Immature natural killer cell (primary cell): ENCODE results near the gene VSTM4. TPM values are rescaled to one million over a fixed set of nuclear protein-coding genes. Genes with fewer than 3 reads are reported as not detected.

Experiments
- DNase-seq, 3 donors: peaks; one replicate each; pipeline ENCODE4 v3.0.0; 2022; ENCODE audit warnings: mixed read lengths in 1 of 3
- H3K27ac Mint-ChIP-seq, 6 donors: one replicate each; pipeline ENCODE4 v1.8.0; 2020; ENCODE audit warnings: mixed read lengths in 6 of 6, mild to moderate bottlenecking in 5 of 6, inconsistent platforms in 4 of 6, moderate library complexity in 3 of 6
- H3K27me3 Mint-ChIP-seq, 3 donors: one replicate each; pipeline ENCODE4 v1.8.0; 2020 to 2021; ENCODE audit warnings: low read depth in 3 of 3, mild to moderate bottlenecking in 3 of 3, mixed read lengths in 3 of 3, moderate library complexity in 3 of 3, inconsistent platforms in 1 of 3
- H3K36me3 Mint-ChIP-seq, 3 donors: one replicate each; pipeline ENCODE4 v1.8.0; 2020; ENCODE audit warnings: mixed read lengths in 3 of 3, inconsistent platforms in 2 of 3, mild to moderate bottlenecking in 2 of 3
- H3K4me1 Mint-ChIP-seq, 2 donors: one replicate each; pipeline ENCODE4 v1.8.0; 2020; ENCODE audit warnings: inconsistent platforms in 2 of 2, mild to moderate bottlenecking in 2 of 2, mixed read lengths in 2 of 2, moderate library complexity in 1 of 2
- H3K4me3 Mint-ChIP-seq, 5 donors: one replicate each; pipeline ENCODE4 v1.8.0; 2020; ENCODE audit warnings: mild to moderate bottlenecking in 5 of 5, mixed read lengths in 5 of 5, inconsistent platforms in 3 of 5, moderate library complexity in 3 of 5
- H3K9me3 Mint-ChIP-seq, 6 donors: one replicate each; pipeline ENCODE4 v1.8.0; 2020; ENCODE audit warnings: mild to moderate bottlenecking in 6 of 6, mixed read lengths in 6 of 6, inconsistent platforms in 4 of 6, moderate library complexity in 3 of 6
- polyA plus RNA-seq, 3 donors: library from polyadenylated mRNA; unstranded; fragments of 300-500 nt; fragmentation: Illumina TruSeq; gene quantifications; one replicate each; pipeline ENCODE4 v1.2.3, GENCODE V29; 2021

The VSTM4 gene
- polyA plus RNA-seq, 3 donors from 2014 or later, result 0.03 to 0.12 TPM; not detected in 1

GRCh38 chr10:49153971-49154370 is 38.6 kb upstream of the VSTM4 start:
- Mint-ChIP-seq H3K27ac (no peak overlapping the region), H3K4me3 (no peak overlapping the region), H3K27me3 (peaks cover 0 to 4% (median 2%) of the 10 kb centered on the region in 3 donors), H3K36me3 (peaks cover 13 to 25% (median 20%) of the 10 kb centered on the region in 3 donors), H3K4me1 (peaks cover 42 to 44% of the 10 kb centered on the region in 2 donors), H3K9me3 (peaks cover 0 to 2% (median 0%) of the 10 kb centered on the region in 6 donors)
- no peak for DNase-seq

- Mint-ChIP-seq H3K27ac (peak overlapping the region in 1 of 6 donors; percentile 51), H3K4me3 (no peak overlapping the region), H3K9me3 (peaks cover 0 to 8% (median 4%) of the 10 kb centered on the region in 6 donors), H3K36me3 (peaks cover 18 to 25% (median 23%) of the 10 kb centered on the region in 3 donors), H3K4me1 (peaks cover 38% of the 10 kb centered on the region in 2 donors), H3K27me3 (peaks cover 0 to 4% (median 2%) of the 10 kb centered on the region in 3 donors)
- no peak for DNase-seq
Measured at GRCh38 chr10:49153115-49153514, 37.8 kb upstream of the VSTM4 start.

DNA sequence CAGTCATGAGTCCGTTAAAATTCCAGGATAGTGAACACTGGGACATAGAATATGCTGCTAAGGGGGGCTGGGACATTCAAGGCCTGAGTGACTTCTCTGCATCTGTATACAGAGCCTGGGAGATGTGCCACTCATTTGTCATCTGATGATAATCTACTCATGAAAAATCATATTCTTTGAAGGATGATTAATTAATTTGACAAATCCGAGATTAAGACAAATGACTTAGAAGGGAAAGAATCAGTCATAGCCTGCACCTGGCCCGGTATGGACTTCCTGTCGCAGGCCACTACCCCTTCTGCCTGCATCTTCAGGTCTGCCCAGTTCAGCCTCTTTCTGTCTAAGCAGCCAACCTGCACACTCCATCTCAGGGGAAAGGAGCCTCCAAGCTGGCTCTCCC is 37.3 kb upstream of the VSTM4 start:
- no peak overlapping the region for H3K27ac Mint-ChIP-seq
- peaks cover 0 to 4% (median 2%) of the 10 kb centered on the region in 3 donors for H3K27me3 Mint-ChIP-seq
- H3K4me3 Mint-ChIP-seq, result no peak overlapping the region
- H3K36me3 Mint-ChIP-seq, result peaks cover 17 to 22% (median 21%) of the 10 kb centered on the region in 3 donors
- DNase-seq, result no peak
- H3K9me3 Mint-ChIP-seq, result peaks cover under 1 to 10% (median 5%) of the 10 kb centered on the region in 6 donors
- H3K4me1 Mint-ChIP-seq, result peaks cover 34 to 36% of the 10 kb centered on the region in 2 donors

- Mint-ChIP-seq H3K36me3 (peaks cover 15 to 20% (median 16%) of the 10 kb centered on the region in 3 donors), H3K4me1 (peaks cover 27 to 29% of the 10 kb centered on the region in 2 donors), H3K4me3 (no peak overlapping the region), H3K27ac (no peak overlapping the region), H3K27me3 (peaks cover 0 to 4% (median 2%) of the 10 kb centered on the region in 3 donors), H3K9me3 (peaks cover 2 to 15% (median 11%) of the 10 kb centered on the region in 6 donors)
- DNase-seq, result no peak
Measured at GRCh38 chr10:49152037-49152436, 36.7 kb upstream of the VSTM4 start.

GRCh38 chr10:49151481-49151880 is 36.2 kb upstream of the VSTM4 start:
- H3K27me3 Mint-ChIP-seq, result peaks cover 0 to 4% (median 2%) of the 10 kb centered on the region in 3 donors
- no peak for DNase-seq
- peaks cover 22 to 24% of the 10 kb centered on the region in 2 donors for H3K4me1 Mint-ChIP-seq
- H3K4me3 Mint-ChIP-seq, result no peak overlapping the region
- H3K9me3 Mint-ChIP-seq, result peaks cover 2 to 15% (median 11%) of the 10 kb centered on the region in 6 donors
- H3K27ac Mint-ChIP-seq, result no peak overlapping the region
- H3K36me3 Mint-ChIP-seq, result peaks cover 15 to 17% (median 16%) of the 10 kb centered on the region in 3 donors

- H3K4me1 Mint-ChIP-seq, result peaks cover 17 to 19% of the 10 kb centered on the region in 2 donors
- DNase-seq, result no peak
- peaks cover 0 to 4% (median 2%) of the 10 kb centered on the region in 3 donors for H3K27me3 Mint-ChIP-seq
- H3K27ac Mint-ChIP-seq, result peak overlapping the region in 1 of 6 donors; percentile 6
- H3K4me3 Mint-ChIP-seq, result no peak overlapping the region
- H3K9me3 Mint-ChIP-seq, result peaks cover 3 to 15% (median 12%) of the 10 kb centered on the region in 6 donors
- H3K36me3 Mint-ChIP-seq, result peaks cover 13 to 15% (median 13%) of the 10 kb centered on the region in 3 donors
Measured at GRCh38 chr10:49151025-49151445, 35.7 kb upstream of the VSTM4 start.

GRCh38 chr10:49150426-49150825 is 35.1 kb upstream of the VSTM4 start:
- H3K4me3 Mint-ChIP-seq, result peak overlapping the region in 1 of 5 donors; percentile 28
- peaks cover 3 to 15% (median 12%) of the 10 kb centered on the region in 6 donors for H3K9me3 Mint-ChIP-seq
- H3K27me3 Mint-ChIP-seq, result peaks cover 0 to 7% (median 2%) of the 10 kb centered on the region in 3 donors
- peaks cover 15 to 16% of the 10 kb centered on the region in 2 donors for H3K4me1 Mint-ChIP-seq
- no peak overlapping the region for H3K27ac Mint-ChIP-seq
- DNase-seq, result no peak
- H3K36me3 Mint-ChIP-seq, result peaks cover 9 to 12% (median 9%) of the 10 kb centered on the region in 3 donors

- Mint-ChIP-seq H3K9me3 (peaks cover 3 to 15% (median 12%) of the 10 kb centered on the region in 6 donors), H3K27ac (no peak overlapping the region), H3K36me3 (peaks cover 4 to 8% (median 6%) of the 10 kb centered on the region in 3 donors), H3K27me3 (peaks cover 0 to 7% (median 2%) of the 10 kb centered on the region in 3 donors), H3K4me3 (peak overlapping the region in 1 of 5 donors; percentile 28), H3K4me1 (peaks cover 15 to 16% of the 10 kb centered on the region in 2 donors)
- DNase-seq, result no peak
Measured at GRCh38 chr10:49149881-49150280, 34.6 kb upstream of the VSTM4 start.

- no peak for DNase-seq
- peaks cover 0 to 8% (median 4%) of the 10 kb centered on the region in 3 donors for H3K36me3 Mint-ChIP-seq
- no peaks in the 10 kb centered on the region for H3K4me1 Mint-ChIP-seq
- H3K27me3 Mint-ChIP-seq, result peaks cover 0 to 5% (median 3%) of the 10 kb centered on the region in 3 donors
- H3K4me3 Mint-ChIP-seq, result no peak overlapping the region
- H3K27ac Mint-ChIP-seq, result no peak overlapping the region
- peaks cover 3 to 15% (median 11%) of the 10 kb centered on the region in 6 donors for H3K9me3 Mint-ChIP-seq
Measured at GRCh38 chr10:49144058-49144720, 28.9 kb upstream of the VSTM4 start.

DNA sequence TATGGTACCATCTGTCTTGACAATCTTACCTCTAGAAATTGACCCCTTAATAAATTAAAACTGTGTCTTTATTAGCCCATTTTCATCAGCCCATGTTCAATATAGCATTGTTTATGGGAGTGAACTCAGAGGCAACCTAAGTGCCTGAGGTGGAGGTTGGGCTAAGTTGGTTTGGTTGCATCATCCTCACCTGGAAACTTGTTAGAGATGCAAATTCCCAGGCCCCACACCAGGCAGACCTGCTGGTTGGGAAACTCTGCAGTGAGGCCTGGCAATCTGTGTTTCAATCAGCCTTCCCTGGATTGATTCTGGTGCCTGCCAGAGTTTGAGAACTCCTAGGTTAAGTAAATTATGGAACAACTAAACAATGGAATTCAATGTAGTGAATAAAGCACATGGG is 27.9 kb upstream of the VSTM4 start:
- no peak for DNase-seq
- Mint-ChIP-seq H3K27me3 (peaks cover 0 to 5% (median 3%) of the 10 kb centered on the region in 3 donors), H3K36me3 (peaks cover 0 to 4% (median 2%) of the 10 kb centered on the region in 3 donors), H3K27ac (no peak overlapping the region), H3K9me3 (peaks cover 3 to 12% (median 9%) of the 10 kb centered on the region in 6 donors), H3K4me1 (no peaks in the 10 kb centered on the region), H3K4me3 (no peak overlapping the region)

- DNase-seq, result no peak
- H3K27me3 Mint-ChIP-seq, result peaks cover 0 to 5% (median 3%) of the 10 kb centered on the region in 3 donors
Measured at GRCh38 chr10:49141541-49142332, 26.4 kb upstream of the VSTM4 start.

GRCh38 chr10:49140304-49141177 is 25.2 kb upstream of the VSTM4 start:
- no peaks in the 10 kb centered on the region for H3K36me3 Mint-ChIP-seq
- peaks cover 0 to 4% (median 3%) of the 10 kb centered on the region in 3 donors for H3K27me3 Mint-ChIP-seq
- no peak overlapping the region for H3K27ac Mint-ChIP-seq
- peaks cover 15 to 20% of the 10 kb centered on the region in 2 donors for H3K4me1 Mint-ChIP-seq
- no peak overlapping the region for H3K4me3 Mint-ChIP-seq
- no peaks in the 10 kb centered on the region for H3K9me3 Mint-ChIP-seq
- DNase-seq, result no peak

More at GRCh38 chr10:49141541-49142332, 26.4 kb upstream of the VSTM4 start:
- Mint-ChIP-seq H3K36me3 (no peaks in the 10 kb centered on the region), H3K9me3 (peaks cover 0 to 2% (median 0%) of the 10 kb centered on the region in 6 donors), H3K27ac (peak overlapping the region in 1 of 6 donors; percentile 12), H3K4me3 (no peak overlapping the region), H3K4me1 (peaks cover 5 to 8% of the 10 kb centered on the region in 2 donors)

GRCh38 chr10:49139846-49140195 is 24.5 kb upstream of the VSTM4 start:
- peaks cover 0 to 5% (median 3%) of the 10 kb centered on the region in 3 donors for H3K27me3 Mint-ChIP-seq
- H3K36me3 Mint-ChIP-seq, result no peaks in the 10 kb centered on the region
- DNase-seq, result no peak
- H3K4me3 Mint-ChIP-seq, result no peak overlapping the region
- no peak overlapping the region for H3K27ac Mint-ChIP-seq
- H3K4me1 Mint-ChIP-seq, result peaks cover 22 to 27% of the 10 kb centered on the region in 2 donors
- no peaks in the 10 kb centered on the region for H3K9me3 Mint-ChIP-seq
